Myocyte (in vitro differentiated cells): Measurements from ENCODE around the gene TOP1. TPM values are rescaled to one million over a fixed set of nuclear protein-coding genes. Genes with fewer than 3 reads are reported as not detected.
"Not testable (repeated sequence)": the region's sequence is repeated elsewhere in the genome, so short reads cannot be mapped to it uniquely, and the experiment has no call there.

Source experiments
- DNase-seq: peaks from one replicate; pipeline ENCODE4 v3.0.0-alpha.2; 2012; ENCODE audit warnings: low read depth
- total RNA-seq: library from RNA; depleted of rRNA; stranded (reverse); fragments of >200 nt; gene quantifications from 2 replicates; pipeline ENCODE4 v1.2.3, GENCODE V29; 2014

The TOP1 gene
- total RNA-seq, 1 donor from 2014 or later, result 18.8 TPM

GRCh38 chr20:41087777-41088176 lies 59.2 kb downstream of the TOP1 start:
- no peak for DNase-seq

GRCh38 chr20:41089555-41089954 lies 60.9 kb downstream of the TOP1 start:
- no peak for DNase-seq

GRCh38 chr20:41091927-41092326 lies 63.3 kb downstream of the TOP1 start:
- DNase-seq, result no peak

GRCh38 chr20:41094353-41095055 lies 65.9 kb downstream of the TOP1 start:
- DNase-seq, result no peak

GRCh38 chr20:41095110-41095969 lies 66.7 kb downstream of the TOP1 start:
- DNase-seq, result peak; percentile 72

GRCh38 chr20:41098703-41099250 lies 70.2 kb downstream of the TOP1 start:
- peak; percentile 37 for DNase-seq

GRCh38 chr20:41100001-41100480 lies 71.4 kb downstream of the TOP1 start:
- DNase-seq, result no peak

GRCh38 chr20:41101660-41102059 lies 73.0 kb downstream of the TOP1 start:
- no peak for DNase-seq

- no peak for DNase-seq
Observed at GRCh38 chr20:41108531-41108930, 79.9 kb downstream of the TOP1 start.

- no peak for DNase-seq
Observed at GRCh38 chr20:41110012-41110411, 81.4 kb downstream of the TOP1 start.

GRCh38 chr20:41110930-41111577 lies 82.4 kb downstream of the TOP1 start:
- DNase-seq, result no peak

- no peak for DNase-seq
Observed at GRCh38 chr20:41111578-41111951, 82.9 kb downstream of the TOP1 start.

GRCh38 chr20:41116282-41116956 lies 87.8 kb downstream of the TOP1 start:
- no peak for DNase-seq

GRCh38 chr20:41118159-41118558 lies 89.5 kb downstream of the TOP1 start:
- not testable (repeated sequence) for DNase-seq

- peak; percentile 52 for DNase-seq
Observed at GRCh38 chr20:41118632-41119031, 90.0 kb downstream of the TOP1 start.

GRCh38 chr20:41119614-41120561 lies 91.3 kb downstream of the TOP1 start:
- no peak for DNase-seq

GRCh38 chr20:41121399-41121798 lies 92.8 kb downstream of the TOP1 start:
- DNase-seq, result no peak

- DNase-seq, result peak; percentile 66
Observed at GRCh38 chr20:41123631-41124030, 95.0 kb downstream of the TOP1 start.

- DNase-seq, result no peak
Observed at GRCh38 chr20:41124451-41125094, 96.0 kb downstream of the TOP1 start.
